ENCODE measurements around the gene LAMA5. TPM values are rescaled to one million over a fixed set of nuclear protein-coding genes. Genes with fewer than 3 reads are reported as not detected.

Gene LAMA5
- total RNA-seq, 1 experiment from 2014 or later: 4.5 TPM

DNA sequence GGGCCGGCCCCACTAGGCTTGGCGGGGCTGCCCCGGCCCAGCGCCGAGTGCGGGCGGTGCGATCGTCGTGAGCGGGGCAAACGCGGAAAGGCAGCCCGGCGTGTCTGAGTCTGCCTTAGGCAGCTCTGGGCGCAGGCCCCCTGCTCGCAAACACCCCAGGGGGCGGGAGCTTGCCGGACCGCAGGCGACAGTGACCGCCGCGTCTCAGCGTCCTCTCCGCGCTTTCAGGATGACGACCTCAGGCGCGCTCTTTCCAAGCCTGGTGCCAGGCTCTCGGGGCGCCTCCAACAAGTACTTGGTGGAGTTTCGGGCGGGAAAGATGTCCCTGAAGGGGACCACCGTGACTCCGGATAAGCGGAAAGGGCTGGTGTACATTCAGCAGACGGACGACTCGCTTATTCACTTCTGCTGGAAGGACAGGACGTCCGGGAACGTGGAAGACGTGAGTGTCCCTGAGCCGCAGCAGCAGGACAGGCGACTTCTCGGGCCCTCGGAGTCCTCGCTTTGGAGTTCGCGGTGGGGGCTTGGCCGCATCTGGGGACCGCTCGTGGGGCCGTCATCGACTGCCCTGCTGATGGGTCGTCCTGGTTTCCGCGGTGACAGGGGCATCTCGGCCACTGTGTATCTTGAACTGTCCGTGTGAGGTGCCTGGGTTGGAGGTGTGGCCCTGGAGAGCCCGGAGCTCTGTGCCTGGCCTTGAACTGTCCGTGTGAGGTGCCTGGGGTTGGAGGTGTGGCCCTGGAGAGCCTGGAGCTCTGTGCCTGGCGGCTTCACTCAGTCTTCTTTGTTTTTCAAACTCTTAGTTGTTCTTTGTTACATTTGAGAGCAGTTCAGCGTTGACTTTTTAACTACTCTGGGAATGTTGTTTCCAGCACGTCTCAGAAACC is 63.5 kb downstream of the LAMA5 start:
- no peak for DNase-seq (ENCODE audit: low spot score)

DNA sequence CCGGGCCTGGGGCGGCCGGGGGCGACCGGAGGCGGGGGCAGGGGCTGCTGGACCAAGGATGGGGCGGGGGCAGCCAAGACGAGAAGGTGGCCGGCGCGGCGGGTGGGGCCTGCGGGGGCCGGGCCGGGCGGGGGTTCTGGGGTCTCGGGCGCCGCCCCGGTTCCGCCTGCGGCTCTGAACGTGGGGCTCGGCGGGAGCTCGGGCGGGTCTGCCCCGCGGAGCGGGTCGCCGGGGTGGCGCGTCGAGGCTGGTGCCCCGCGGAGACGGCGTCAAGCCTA is 64.1 kb downstream of the LAMA5 start:
- no peak for DNase-seq (ENCODE audit: low spot score)

DNA sequence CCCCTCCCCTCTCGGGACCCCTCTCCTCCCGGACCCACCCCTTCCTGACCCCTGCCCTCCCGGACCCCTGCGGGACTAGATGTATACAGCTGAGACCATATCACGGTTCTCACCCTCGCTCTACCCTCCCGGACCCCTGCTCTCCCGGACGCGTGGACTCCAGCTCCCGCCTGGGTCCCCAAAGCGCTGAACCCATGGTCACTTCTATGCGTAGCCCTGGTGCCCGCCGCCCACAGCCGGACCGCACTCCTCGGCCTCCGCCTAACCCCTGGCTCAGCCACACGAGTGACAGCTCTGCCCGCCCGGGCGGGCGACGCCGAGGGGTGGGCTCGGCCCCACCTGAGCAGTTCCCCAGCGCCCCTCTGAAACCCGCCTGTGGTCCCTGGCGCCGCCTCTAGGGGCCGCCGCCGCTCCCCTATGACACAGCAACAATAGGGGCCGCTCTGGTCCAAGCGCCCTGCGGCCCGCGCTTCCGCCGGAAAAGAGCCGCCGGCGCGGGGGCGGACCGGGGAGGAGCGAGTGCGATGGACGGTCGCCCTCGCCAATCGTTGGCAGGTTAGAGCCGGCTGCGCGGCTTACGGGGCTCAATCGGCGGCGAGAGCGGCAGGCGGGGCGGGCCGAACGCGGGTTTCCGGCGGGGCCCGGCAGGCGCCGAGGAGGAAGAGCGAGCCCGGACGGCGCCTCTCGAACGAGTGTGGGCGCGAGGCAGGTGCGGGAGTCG is 64.6 kb downstream of the LAMA5 start, which contains the start of gene ADRM1:
TSS of gene ADRM1 (plus strand) at position 657 of the 721 bp plus-strand sequence. CDS start 572 bp downstream, outside the sequence.
- DNase-seq (ENCODE audit: low spot score): peak; percentile 87

DNA sequence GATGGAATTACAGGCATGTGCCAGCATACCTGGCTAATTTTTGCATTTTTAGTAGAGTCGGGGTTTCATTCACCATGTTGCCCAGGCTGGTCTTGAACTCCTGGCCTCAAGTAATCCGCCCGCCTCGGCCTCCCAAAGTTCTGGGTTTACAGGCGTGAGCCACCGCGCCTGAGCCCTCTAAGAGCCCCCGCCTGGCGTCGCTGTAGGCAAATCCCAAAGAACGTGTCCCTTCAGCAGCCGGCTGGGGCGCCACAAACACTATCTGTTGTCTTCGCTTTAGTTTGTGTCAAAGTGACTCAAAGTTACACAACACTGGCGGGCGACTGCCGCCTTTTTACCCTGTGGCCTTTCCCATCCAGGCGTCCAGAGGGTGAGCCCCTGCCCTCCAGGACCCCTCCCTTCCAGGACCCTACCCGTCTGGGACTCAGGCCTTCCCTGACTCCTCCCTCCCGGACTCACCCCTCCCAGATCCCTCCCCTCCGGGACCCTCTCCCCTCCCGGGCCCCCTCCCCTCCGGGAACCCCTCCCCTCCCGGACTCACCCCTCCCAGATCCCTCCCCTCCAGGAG is 65.3 kb downstream of the LAMA5 start:
- peak; percentile 96 for DNase-seq (ENCODE audit: low spot score)

DNA sequence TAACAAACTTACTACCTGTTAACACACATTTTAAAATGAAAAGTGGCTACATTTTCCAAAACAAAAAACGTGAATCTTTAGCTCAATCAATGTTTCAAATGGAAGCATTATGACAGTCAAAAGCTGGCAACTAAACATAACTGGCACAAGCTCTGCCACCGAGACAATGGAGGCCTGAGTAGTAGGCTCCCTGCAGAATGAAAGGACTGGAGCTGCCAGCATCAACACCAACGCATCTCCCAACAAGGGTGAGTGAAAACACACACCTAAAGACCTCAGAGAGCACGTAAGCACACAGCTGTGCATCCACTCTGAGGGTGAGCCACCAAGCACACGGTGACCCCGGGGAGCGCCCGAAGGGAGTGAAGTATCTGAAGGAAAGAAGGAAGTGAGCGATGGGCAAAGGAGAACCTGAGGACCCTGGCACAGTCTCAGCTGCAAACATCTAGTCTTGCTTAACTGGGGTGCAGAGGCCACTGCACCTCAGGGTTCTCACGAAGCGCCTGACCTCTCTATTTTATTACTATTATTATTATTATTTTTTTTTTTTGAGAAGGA is 65.9 kb downstream of the LAMA5 start:
- no peak for DNase-seq (ENCODE audit: low spot score)

DNA sequence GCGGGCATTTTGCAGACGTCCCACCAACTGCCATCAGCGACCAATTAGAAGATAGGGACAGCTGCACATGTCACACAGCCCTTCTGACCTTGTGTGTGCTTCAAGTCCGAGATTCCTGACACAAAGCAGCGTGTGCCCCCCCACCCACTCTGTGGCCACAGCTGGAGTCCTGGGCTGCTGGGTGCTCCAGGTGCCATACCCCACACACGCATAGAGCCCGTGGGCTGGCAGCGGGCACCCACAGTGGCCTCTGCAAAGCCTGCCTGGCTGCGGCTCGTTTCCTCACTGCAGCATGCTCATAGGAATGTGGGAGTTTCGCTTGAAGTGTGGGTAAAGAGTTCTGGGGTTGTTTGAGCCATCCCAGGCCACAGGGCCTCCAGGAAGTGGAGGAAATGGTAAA is 66.8 kb downstream of the LAMA5 start:
- no peak for DNase-seq (ENCODE audit: low spot score)

DNA sequence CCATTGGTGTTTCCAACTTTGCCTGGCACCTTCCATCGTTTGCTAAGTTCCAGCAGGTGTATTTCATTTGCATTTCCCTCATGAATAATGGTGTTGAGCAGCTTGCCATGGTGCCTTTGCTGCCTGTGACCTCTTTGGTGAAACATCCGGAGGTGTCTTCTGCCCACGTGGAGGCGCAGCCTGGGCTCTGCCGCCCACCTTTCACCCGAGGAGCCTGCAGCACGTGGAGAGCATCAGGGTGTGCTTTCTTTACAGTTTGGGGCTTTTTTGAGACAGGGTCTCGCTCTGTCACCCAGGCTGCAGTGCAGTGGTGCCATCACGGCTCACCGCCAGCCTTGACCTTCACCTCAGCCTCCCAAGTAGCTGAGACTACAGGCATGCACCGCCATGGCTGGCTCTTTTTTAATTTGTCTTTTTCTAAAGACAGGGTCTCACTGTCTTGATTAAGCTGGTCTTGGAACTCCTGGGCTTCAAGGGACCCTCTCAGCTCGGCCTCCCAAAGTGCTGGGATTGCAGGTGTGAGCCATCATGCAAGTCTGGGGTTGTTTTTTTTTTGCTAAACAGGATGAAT is 67.4 kb downstream of the LAMA5 start:
- DNase-seq (ENCODE audit: low spot score): no peak

DNA sequence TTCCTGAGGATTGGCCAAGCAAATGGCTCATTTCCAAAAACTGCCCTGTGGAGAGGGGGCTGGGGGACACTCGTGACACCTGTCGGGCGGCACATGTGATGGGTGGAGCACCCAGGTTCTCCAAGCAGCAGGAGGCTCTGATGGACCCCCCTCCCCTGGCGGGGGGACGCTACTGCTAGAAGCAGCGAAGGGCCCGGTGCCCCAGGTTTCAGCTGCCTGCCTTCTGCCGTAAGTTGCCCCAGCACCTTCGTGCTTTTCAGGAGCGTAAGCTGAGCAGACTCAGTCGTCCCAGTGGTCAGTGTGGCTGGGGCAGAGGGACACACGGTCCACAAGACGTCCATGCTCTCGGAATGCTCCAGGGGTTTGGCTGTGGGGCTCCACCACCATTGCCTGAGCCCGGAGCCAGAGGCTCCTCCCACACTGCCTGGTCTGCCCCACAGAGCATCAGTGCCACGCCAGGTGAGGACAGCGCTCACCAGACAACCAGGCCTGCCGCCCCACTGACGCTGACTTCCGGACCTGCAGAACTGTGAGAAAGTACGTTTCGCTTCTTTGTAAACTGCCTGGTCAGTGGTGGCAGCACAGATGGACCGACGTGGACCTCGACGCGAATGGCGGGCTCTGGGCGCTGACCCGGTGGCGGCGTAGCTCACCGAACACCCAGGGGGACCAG is 68.4 kb downstream of the LAMA5 start:
- DNase-seq (ENCODE audit: low spot score): no peak

DNA sequence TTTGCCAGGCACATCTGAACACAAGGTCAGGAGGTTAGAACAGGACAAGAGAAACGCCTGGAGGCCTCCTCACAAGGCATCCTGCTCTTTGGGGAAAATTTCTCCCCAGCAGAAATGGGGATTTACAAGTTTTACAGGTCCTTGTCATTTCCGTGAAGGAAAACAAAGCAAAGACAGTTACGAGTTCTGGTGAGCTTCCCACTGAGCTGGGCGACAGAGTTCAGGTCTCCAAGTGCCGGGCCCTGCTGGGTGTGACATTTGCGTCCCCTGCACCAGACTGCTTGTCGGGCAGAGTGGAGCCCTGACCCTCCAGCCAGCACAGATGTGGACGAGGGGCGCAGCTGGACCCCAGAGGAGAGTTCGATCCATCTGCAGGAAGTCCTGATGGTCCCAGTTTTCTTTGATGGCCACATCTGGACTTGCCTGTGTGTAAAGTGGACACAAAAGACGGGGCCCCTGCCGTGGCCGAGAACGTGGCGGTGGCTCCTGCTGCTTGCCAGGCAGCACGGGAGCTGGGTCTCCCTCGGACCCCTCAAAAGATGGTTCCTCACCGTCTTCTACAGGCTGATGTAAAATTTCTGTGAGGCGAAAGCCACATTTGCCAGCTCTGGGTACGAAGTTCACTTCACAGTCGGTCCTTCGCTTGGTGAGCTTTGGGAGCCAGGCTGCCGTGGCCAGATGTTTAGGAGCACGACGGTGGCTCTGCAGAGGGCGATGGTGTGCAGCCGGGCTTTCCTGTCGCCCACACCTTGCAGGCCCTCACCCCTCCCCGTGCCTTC is 69.5 kb downstream of the LAMA5 start:
- no peak for DNase-seq (ENCODE audit: low spot score)

DNA sequence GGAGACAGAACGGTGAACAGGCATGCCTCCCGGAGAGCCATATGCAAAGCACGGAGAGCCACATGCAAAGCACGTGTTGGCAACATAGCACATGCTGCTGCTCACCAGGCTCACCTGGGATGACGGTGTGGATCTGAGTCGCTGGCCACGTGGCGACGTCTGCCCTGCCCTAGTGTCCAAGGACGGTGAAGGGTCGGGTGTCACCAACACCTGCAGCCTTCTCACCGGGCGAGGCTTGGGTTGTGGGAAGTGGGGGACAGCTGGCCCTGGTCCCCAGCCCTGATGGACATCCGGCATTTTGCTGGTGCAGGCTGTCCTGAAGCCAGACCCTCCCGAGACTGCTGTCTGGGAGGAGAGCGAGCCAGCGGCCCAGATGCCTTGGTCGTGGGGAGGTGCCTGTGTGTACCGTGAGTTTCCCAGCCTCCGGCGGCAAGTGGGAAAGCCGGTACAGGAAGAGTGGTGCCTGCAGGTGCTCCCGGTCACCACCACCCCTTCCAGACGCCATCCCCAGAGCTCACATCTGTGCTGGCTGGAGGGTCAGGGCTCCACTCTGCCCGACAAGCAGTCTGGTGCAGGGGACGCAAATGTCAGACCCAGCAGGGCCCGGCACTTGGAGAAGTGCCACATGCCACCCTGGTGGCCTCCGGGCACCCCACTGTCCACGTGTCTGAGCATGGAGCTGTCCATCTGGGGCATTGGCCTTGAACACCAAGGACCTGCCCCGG is 70.2 kb downstream of the LAMA5 start:
- no peak for DNase-seq (ENCODE audit: low spot score)

DNA sequence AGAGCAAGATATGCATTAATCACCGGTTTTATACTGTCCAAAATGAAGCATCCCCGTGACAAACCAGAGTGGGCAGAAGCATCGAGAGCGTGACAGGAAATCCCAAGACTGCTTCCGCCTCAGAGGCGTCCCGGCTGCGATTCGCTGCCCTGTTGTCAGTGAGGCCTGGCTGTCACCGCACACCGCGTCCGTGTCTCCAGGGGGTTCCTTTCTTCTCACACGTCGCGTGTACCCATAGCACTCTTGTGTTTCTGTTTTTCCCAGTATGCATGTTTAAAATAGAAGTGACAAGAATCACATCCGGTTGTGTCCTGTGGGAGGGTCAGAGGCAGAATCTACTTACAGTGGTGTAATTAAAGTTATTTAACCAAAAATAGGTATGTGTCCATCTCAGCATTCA is 72.6 kb downstream of the LAMA5 start:
- DNase-seq (ENCODE audit: low spot score): no peak

DNA sequence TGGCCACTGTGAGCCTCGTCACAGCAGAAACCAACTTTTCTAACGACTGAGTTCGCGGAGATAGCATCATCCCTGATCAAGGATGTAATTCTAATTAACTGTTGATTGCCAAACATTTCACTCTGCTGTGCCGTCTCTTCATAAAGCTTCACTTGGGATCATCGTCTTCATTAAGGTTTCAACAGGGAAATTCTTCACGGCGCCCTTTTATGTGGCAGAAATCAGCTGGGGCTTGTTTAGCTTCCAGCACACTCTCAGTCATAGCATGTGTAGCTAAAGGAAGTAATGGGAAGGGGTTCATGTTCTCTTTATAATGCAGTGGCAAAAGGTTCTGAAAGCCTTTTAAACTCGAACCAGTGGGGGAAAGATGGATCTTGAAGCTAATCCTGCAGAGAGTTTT is 73.2 kb downstream of the LAMA5 start:
- no peak for DNase-seq (ENCODE audit: low spot score)

DNA sequence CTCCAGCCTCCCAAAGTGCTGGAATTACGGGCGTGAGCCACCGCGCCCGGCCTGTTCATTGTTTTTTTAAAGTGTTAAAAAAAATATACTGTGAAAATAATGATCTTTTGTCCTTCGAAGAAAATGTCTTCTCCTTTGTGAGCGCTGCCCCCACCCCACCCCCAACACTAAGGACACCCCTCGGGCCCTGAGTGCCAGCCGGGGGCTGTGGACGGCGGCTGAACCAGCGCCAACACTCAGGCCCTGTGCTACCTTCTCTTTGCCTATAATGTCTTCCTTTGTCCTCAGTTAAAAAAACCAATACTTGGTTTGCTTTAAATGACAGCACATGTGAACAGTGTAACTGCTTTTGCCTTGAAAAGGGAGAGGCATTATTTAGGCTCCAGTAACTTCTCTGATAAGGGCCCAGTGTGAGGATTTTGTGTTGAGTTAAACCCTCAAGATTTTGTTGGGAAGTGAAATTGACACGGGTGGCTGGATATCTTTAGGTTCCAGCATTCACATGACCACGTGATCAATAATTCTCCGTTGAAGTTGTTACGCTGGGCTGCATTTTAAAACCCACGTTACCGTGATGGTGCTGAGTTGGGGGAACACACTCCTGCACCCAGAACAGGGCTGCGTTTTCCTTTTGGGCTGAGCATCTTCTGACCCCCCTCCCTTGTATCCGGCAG is 73.9 kb downstream of the LAMA5 start:
- DNase-seq (ENCODE audit: low spot score): no peak

DNA sequence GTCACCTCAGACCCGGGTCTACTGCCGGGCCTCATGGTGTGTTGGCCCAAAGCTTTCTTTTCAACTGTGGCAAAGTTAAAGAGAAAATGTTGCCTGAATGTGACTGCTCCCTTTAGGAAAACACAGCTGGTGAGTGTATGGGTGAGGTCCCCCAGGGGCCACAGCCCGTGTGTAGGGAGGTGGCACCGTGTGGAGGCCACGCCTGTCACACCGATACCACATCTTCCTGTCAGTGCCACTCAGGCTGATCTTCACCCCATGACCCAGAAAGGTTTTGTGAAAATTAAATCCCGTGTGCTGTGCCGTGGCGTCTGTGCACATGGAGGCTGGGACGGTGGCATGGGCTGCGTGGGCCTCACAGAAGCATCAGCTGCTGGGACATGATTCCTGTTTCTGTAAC is 75.0 kb downstream of the LAMA5 start:
- DNase-seq (ENCODE audit: low spot score): no peak

DNA sequence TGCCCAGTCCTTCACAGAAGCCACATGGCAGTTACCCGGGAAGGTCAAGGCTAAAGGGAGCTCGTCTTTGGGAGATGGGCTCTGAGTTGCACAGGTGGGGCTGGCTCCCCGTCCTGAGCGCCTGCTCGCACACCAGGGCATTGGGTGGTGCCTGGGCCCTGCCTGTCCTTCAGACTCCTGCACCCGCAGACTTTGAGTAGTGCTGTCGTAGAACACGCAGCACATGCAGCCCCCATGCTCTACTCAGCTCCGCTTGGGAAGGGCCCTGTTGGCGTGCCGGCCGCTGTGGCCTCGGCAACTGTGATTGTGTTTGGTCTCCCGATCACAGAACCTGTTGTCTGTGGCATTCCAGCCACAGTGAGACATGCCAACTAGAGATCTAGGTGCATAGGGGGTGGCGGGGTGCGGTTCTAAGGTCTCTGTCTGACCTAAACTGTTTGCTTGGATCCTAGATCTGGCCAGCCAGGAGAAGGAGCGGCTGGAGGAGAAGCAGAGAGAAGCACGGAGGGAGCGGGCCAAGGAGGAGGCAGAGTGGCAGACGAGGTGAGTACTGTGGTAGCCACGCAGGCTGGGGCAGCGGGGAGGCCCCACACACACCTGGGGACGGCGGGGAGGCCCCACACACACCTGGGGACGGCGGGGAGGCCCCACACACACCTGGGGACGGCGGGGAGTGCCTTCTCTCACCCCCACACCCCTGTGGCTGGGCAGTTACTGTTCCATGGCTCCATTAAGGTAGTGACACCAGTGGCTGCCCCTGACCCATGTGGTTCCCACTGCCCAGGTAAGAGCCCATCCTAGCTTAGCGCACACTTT is 75.7 kb downstream of the LAMA5 start:
- DNase-seq (ENCODE audit: low spot score): no peak

DNA sequence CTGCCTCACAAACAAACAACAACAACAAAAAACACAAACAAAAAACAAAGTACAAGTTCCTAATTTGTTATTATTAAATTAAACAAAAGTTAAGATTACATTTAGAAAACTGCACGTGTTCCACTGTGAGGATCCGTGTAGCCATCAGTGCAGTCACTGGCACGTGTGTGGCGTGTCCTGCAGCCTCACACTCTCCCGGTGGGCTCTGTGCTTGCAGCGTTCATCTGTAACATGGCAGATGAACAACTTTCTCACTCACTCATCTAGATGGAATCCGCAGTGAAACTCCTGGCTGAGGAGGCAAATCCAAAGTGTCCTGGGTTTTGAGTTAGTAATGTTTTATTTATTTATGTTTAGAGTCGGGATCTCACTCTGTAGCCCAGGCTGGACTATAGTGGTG is 77.2 kb downstream of the LAMA5 start:
- no peak for DNase-seq (ENCODE audit: low spot score)

DNA sequence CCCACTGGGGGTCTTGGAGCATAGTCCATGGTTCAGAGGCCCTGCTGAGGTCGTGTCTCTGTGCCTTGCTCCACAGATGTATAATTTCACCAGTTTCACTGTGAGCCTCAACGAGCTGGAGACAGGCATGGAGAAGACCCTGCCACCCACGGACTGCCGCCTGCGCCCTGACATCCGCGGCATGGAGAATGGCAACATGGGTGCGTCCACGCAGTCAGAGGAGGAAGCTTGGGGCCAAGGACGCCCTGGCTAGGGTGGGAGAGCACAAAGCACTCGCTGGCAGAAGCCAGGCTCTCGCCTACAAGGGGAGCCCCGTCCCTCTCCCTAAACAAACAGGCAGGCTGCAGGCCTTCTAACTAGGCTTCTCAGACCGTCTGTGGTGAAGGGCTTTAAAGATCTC is 78.0 kb downstream of the LAMA5 start:
- no peak for DNase-seq (ENCODE audit: low spot score)

DNA sequence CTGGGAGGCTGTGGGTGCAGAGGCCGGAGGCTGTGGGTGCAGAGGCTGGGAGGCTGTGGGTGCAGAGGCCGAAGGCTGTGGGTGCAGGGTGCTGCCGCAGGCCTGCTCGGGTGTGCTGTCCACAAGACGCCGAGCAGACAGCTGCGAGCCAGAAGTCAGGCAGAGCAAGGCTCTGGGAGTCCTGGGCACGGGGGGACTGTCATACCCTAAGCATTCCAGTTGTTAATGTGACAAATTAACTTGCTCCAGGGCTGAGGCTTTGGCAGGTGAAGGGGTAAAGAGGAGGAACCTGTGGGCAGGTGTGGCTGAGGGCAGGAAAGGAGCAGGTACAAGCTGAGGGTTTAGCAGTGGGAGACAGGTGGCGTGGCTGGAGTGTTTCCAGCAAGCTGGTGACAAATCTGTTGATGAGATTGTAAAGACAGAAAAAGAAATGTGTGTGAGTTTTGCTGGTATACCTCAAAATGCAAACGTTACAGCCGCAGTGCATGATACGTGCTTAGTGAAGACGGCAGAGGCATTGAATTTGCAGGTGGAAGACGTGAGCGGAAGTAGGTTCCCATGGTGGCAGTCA is 78.5 kb downstream of the LAMA5 start:
- DNase-seq (ENCODE audit: low spot score): no peak

All from H4 (cell line).